ENCODE data around the gene KEL. TPM values are rescaled to one million over a fixed set of nuclear protein-coding genes. Genes with fewer than 3 reads are reported as not detected.
A peak's percentile ranks its signal among the peaks of the same experiment; 100 is the strongest.

The KEL gene
- total RNA-seq, 4 donors from 2014 or later: 0.37 TPM; not detected in 3

GRCh38 chr7:142930126-142930730, 31.9 kb downstream of the KEL start:
- in situ Hi-C loops (cut with MboI; ENCODE audit: low pct_ligation_motif_present in 1 of 4, low pct_unique_long_range_greater_than_20kb in 1 of 4, low sequenced_read_pairs in 3 of 4) (no loop called here), intact Hi-C loops (cut with DNase I; ENCODE audit: low total_unique reads) (no loop called here)
- no peak for DNase-seq
- no peaks in the 10 kb centered on the region for H3K4me1 ChIP-seq
- H3K4me3 ChIP-seq: no peak overlapping the region
- no peak overlapping the region for H3K27ac ChIP-seq
- 82 to 93% methylated on average over 3 to 11 of the region's 11 CpGs for WGBS, 2 donors (ENCODE audit: low coverage in 1 of 2)
- TF ChIP-seq CTCF (IDR thresholded peaks at IDR 0.05) (no peak), POLR2AphosphoS5 (IDR thresholded peaks at IDR 0.05) (no peak), EP300 (IDR thresholded peaks at IDR 0.05; ENCODE audit: low read depth) (no peak), POLR2A (IDR thresholded peaks at IDR 0.05) (no peak)
- H3K27me3 ChIP-seq: no peaks in the 10 kb centered on the region
- no peaks in the 10 kb centered on the region for H3K9me3 ChIP-seq
- no peaks in the 10 kb centered on the region for H3K36me3 ChIP-seq

GRCh38 chr7:142927949-142928348, 34.2 kb downstream of the KEL start:
- WGBS, 2 donors (ENCODE audit: low coverage in 1 of 2): 75 to 78% methylated on average over 6 to 8 of the region's 8 CpGs
- Histone ChIP-seq H3K36me3 (no peaks in the 10 kb centered on the region), H3K27ac (peak overlapping the region in 1 of 4 donors; percentile 34), H3K4me3 (no peak overlapping the region), H3K27me3 (no peaks in the 10 kb centered on the region), H3K4me1 (no peaks in the 10 kb centered on the region), H3K9me3 (no peaks in the 10 kb centered on the region)
- no peak for DNase-seq
- TF ChIP-seq CTCF (IDR thresholded peaks at IDR 0.05) (no peak), POLR2A (IDR thresholded peaks at IDR 0.05) (no peak), POLR2AphosphoS5 (IDR thresholded peaks at IDR 0.05) (no peak), EP300 (IDR thresholded peaks at IDR 0.05; ENCODE audit: low read depth) (no peak)
- in situ Hi-C loops (cut with MboI; ENCODE audit: low pct_ligation_motif_present in 1 of 4, low pct_unique_long_range_greater_than_20kb in 1 of 4, low sequenced_read_pairs in 3 of 4) (no loop called here), intact Hi-C loops (cut with DNase I; ENCODE audit: low total_unique reads) (no loop called here)

GRCh38 chr7:142927085-142927745, 34.9 kb downstream of the KEL start:
- intact Hi-C loops (cut with DNase I; ENCODE audit: low total_unique reads): no loop called here

More at GRCh38 chr7:142927085-142927745, 34.9 kb downstream of the KEL start:
- in situ Hi-C loops (cut with MboI; ENCODE audit: low pct_ligation_motif_present in 1 of 4, low pct_unique_long_range_greater_than_20kb in 1 of 4, low sequenced_read_pairs in 3 of 4): no loop called here
- TF ChIP-seq CTCF (IDR thresholded peaks at IDR 0.05) (no peak), POLR2A (IDR thresholded peaks at IDR 0.05) (no peak), POLR2AphosphoS5 (IDR thresholded peaks at IDR 0.05) (no peak), EP300 (IDR thresholded peaks at IDR 0.05; ENCODE audit: low read depth) (no peak)
- no peaks in the 10 kb centered on the region for H3K36me3 ChIP-seq
- no peaks in the 10 kb centered on the region for H3K9me3 ChIP-seq
- no peak overlapping the region for H3K4me3 ChIP-seq
- no peaks in the 10 kb centered on the region for H3K27me3 ChIP-seq
- H3K4me1 ChIP-seq: no peaks in the 10 kb centered on the region
- DNase-seq: no peak
- WGBS, 2 donors (ENCODE audit: low coverage in 1 of 2): 44 to 82% methylated on average over 3 to 7 of the region's 7 CpGs
- peak overlapping the region in 1 of 4 donors; percentile 34 for H3K27ac ChIP-seq

Measured in transverse colon (tissue), 4 donors.